ENCODE data around the gene CERK.
"Not testable (repeated sequence)": the region's sequence is repeated elsewhere in the genome, so short reads cannot be mapped to it uniquely, and the experiment has no call there.

The CERK gene, protein sequence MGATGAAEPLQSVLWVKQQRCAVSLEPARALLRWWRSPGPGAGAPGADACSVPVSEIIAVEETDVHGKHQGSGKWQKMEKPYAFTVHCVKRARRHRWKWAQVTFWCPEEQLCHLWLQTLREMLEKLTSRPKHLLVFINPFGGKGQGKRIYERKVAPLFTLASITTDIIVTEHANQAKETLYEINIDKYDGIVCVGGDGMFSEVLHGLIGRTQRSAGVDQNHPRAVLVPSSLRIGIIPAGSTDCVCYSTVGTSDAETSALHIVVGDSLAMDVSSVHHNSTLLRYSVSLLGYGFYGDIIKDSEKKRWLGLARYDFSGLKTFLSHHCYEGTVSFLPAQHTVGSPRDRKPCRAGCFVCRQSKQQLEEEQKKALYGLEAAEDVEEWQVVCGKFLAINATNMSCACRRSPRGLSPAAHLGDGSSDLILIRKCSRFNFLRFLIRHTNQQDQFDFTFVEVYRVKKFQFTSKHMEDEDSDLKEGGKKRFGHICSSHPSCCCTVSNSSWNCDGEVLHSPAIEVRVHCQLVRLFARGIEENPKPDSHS

DNA sequence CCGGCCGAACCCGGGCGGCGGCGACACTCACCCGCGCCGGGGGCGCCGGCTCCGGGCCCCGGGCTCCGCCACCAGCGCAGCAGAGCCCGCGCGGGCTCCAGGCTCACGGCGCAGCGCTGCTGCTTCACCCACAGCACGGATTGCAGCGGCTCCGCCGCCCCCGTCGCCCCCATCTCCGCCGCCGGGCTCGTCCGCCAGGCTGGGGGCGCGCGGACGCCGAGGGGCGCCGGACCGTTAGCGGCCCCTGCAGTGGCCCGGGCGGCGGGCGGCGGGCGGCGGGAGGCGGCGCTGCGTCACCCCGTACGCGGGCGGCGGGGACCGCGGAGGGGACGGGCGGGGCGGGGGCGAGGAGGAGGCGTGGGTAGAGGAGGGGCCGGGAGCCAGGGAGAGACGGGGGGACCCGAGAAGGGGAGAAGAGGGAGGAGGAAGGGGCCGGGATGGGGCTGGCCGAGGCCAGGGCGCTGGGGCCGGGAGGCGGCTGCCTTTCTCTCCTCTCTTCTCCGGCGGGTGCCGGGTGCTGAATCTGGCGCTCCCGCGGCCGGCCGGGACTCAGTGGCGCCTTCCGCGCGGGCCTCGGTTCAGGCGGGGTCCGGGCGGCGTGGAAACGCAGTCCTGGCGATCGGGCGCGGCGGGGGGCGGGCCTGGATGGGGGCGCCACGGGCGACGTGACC, at the start of gene CERK:
Gene CERK (minus strand): TSS at position 277 of the 671 bp plus-strand sequence. CDS start 104 bp downstream, at position 173.
- in situ Hi-C loops (cut with HindIII; ENCODE audit: low sequenced_read_pairs): no loop called here

DNA sequence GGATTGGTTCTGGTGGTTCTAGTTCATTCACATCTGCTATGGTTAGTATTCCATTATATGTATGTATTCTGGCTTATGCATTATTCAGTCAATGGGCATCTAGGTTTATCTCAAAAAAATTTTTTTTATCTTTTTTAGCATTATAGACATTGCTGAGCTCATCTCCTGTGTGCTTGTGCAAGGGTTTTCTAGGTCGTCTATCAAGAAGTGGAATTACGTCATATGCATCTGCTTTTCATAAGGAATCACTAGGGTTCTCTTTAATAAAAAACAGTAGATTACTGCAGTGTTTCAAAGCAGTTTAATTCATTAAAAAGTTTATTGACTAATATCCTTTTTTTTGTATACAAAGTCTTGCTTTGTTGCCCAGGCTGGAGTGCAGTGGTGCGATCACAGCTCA, 45.7 kb upstream of the CERK start:
- in situ Hi-C loops (cut with HindIII; ENCODE audit: low sequenced_read_pairs): no loop called here

DNA sequence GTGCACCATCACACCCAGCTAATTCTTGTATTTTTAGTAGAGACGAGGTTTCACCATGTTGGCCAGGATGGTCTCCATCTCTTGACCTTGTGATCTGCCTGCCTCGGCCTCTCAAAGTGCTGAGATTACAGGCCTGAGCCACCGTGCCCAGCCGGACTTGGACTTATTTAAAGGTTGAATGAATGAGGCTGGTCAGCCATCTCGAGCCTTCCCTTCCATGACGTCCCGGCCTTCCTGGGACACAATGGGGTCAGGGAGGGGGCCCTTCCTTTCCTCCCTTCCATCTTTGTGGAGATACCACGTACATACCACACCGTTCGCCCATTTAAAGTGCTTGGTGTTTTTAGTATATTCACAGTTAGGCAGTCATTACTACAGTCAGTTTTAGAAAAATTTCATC, 44.1 kb upstream of the CERK start:
- in situ Hi-C loops (cut with HindIII; ENCODE audit: low sequenced_read_pairs): not testable (repeated sequence)

DNA sequence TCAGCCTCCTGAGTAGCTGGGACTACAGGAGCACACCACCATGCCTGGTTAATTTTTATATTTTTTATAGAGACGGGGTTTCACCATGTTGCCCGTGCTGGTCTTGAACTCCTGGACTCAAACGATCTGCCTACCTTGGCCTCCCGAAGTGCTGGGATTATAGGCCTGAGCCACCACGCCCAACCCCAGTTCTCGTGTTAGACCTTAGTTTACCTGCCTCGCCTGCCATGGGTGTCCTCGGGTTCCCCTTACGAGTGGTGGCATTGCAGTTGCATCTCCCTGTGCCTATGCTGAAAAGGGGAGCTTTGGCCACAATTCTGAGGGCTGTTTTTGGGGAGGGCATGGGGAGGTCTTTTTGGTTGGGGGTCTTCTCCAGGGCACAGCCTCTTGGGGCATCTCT, 43.2 kb upstream of the CERK start:
- in situ Hi-C loops (cut with HindIII; ENCODE audit: low sequenced_read_pairs): no loop called here

DNA sequence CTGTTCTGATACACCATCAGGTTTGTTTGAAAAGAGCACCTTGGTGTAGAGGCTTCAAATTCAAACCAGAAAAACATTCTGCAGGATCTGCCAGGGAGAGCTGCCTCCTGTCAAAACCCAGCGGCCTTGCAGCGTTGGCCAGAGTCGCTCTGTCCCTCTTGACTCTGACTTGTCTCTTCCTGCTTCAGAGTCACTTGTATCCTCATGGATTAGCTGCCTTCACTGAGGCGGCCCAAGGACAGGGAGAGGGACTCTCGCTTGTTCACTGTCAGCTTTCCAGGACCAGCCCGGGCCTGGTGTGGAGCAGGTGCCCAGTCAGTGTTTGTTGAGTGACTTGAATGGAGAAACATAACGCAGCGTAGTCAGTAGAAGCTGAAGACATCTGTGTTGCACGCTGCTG, 42.4 kb upstream of the CERK start:
- in situ Hi-C loops (cut with HindIII; ENCODE audit: low sequenced_read_pairs): no loop called here

DNA sequence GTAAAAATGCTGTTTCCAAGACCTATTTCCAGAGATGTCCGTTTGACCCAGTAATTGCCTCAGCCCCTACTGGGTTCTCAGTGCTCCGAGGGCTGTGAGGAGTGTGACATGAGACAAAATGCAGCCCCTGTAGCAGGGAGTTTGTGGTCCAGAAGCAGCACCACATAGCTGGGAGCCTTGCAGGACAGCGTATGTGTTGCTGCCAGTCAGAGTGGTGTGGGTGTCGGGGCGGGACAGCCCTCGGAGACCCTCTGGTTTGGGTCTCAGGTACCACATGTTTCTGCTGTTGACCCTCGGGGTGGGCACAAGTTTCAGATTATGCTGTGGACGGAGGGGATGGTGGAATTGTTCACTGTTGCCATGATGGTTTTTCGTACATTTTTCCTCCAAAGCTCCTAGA, 41.6 kb upstream of the CERK start:
- in situ Hi-C loops (cut with HindIII; ENCODE audit: low sequenced_read_pairs): no loop called here

DNA sequence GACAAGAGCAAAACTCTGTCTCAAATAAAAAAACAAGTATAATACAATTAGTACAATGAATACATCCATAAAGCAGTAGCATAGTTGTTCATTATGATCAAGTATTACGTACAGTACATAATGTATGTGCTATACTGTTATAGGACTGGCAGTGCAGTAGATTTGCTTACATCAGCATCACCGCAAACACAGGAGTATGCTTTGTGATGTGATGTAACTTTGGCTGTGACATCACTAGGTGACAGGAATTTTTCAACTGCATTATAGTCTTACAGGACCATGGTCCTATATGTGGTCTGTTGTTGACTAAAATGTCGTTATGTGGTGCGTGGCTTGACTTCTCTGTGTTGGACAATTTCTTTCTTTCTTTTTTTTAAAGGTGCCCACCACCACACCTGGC, 41.0 kb upstream of the CERK start:
- in situ Hi-C loops (cut with HindIII; ENCODE audit: low sequenced_read_pairs): no loop called here

DNA sequence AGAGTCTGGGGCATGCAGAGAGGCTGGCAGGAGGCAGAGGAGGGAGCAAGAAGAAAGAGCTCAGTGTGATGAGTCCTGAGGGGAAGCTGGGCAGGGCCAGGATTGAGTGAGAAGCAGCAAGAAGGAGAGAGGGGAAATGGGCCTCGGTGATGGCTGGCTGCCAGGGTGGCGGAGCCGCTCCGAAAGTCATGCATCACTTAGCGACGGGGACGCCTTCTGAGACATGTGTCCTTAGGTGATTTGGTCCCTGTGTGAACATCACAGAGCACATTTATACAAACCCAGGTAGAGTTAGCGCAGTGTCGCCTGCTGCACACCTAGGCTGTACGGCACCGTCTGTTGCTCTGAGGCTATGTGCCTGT, 39.5 kb upstream of the CERK start:
- in situ Hi-C loops (cut with HindIII; ENCODE audit: low sequenced_read_pairs): no loop called here

DNA sequence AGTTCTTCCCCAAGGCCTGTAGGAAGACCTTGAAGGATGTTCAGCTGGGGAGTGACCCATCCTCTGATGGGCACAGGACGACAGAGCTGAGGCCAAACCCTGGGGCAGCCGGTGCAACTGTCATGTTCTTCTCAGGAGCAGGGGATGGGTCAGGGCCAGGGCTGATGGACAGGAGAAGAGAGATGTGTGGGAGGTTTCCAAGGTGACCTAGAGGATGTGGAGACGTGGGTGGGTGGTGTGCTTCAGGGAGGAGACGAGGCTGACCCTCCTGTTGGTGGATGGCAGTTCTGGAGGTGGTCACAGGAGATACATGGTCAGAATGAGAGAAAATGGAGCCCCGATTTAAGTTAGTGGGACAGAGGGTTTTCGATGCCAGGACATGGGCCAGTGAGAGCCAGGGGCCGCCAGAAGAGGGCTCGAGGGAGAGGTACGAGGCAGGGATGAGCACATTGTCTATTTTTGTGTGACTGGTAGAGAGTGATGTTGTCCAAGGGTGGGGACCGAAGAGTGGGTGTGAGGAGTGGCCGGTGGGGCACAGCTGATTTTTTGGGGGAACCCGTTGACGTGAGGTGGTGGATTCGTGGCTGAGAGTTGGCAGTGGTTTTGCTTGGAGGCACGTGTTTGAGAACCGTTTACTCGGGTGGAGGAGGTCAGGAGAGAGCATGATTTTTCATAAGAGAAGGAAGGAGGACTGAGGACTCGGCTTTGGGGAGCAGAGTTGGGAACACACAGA, 39.0 kb upstream of the CERK start:
- in situ Hi-C loops (cut with HindIII; ENCODE audit: low sequenced_read_pairs): no loop called here

DNA sequence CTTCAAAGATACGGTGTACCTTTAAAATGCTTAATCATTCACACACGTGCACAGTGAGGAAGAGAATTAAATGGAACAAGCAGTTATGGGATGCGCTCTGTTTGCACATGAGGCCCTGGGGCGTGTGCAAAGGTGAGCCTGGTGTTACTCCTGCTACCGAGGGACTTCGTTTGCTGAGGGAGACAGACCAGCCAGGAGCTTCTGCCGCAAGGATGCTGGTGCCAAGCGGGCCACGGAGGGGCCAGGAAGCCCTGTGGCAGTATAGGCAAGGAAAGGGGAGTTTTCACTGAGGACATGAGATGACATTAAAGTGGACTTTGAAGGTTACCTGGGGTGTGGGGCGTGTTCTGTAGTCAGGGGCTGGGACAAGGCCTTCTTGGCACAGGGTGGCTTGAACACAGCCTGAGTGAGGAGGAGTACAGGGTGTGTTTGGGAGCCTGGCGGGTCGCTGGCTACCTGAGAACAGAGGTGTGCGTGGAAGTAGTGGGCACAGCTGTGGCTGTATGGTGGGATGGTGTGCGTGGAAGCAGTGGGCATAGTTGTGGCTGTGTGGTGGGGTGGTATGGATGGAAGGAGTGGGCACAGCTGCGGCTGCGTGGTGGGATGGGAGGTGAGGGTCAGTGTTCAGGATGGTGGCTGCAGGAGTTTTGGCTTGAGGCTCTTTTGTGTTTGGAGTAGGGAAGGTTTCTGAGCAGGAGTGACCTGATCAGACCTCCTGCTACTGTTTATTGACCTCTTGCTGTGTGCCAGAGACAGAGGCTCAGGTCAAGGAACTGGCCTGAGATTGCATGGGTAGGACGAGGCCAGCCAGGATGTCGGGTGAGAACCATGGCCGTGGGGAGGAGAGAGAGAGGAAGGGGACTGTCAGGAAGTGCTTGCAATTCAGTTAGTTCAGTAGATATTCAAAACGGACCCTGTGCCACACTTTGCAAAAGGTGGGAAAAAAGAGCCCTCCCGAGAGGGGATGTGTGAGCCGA, 38.1 kb upstream of the CERK start:
- in situ Hi-C loops (cut with HindIII; ENCODE audit: low sequenced_read_pairs): no loop called here

DNA sequence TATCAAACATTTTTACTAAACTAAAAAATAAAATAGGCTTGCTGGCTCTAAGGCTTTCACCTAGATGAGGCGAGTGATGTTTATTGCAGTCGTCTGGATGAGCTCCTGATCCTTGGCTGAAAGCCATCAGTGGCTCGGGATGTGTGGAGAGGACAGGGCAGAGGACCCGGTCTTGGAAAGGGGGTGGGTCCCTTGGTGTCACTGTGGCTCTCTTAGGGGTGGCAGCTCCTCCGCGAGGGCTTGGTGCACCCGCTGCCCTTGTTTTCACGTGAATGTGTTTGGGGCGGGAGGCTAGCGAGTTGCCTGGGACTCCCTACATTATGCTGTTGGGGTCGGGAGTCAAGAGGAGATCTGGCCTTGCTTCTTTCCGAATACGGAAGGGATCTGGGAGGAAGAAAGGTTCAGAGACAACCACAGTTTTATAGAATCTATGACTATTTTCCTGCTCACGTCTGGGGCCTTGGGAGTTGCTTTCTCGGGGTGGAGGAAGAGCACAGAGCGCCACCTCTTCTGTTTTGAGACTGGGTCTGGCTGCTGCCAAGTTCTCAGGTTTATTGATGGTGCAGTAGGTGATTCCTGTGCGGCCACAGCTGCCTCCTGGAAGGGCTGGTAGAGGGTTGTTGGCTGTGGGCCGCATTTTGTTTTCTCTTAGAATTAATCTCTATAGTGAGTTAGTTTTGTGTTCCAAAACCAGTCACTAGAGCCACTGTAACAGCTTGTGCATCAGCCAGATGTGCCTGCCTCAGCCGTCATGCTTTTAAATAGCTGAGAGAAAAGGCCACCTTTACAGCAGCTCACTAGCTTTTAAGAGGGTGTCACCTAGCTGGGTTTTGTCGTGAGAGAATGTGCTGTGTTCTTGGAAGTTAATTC, 37.2 kb upstream of the CERK start:
- in situ Hi-C loops (cut with HindIII; ENCODE audit: low sequenced_read_pairs): no loop called here

DNA sequence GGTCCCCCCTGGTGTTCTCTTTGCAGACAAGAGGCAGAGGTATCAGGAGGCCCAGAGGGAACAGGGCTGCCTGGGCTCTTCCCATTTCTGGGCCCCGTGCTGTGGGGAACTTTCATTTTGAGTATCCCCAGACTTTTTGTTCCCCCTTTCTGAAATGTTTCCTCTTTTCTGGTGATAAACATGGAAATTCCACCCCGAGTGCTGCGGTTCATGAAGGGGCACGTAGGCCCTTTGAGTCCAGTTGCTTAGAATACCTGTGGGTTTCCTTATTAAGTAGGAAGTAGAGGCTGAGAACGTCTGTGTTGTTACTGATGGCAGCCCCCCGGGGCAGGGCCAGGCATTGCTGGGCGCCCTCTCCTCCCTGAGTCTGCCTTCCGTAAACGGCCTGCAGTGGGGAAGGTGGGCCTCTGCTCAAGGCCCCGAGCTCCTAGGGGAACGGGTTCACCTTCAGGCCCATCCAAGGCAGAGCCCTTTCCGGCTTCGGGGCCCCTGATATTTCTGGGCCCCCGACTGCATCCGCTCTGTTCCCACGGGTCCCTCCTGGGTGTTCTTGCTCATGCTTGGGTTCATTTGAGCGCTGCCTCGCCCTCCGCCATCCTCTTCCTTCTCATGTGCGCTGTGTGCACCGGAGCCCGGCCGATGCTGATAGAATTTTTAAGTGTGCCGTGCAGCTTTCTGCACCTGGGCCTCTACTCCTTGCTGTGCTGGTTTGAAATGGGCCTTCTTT, 36.4 kb upstream of the CERK start:
- in situ Hi-C loops (cut with HindIII; ENCODE audit: low sequenced_read_pairs): no loop called here

DNA sequence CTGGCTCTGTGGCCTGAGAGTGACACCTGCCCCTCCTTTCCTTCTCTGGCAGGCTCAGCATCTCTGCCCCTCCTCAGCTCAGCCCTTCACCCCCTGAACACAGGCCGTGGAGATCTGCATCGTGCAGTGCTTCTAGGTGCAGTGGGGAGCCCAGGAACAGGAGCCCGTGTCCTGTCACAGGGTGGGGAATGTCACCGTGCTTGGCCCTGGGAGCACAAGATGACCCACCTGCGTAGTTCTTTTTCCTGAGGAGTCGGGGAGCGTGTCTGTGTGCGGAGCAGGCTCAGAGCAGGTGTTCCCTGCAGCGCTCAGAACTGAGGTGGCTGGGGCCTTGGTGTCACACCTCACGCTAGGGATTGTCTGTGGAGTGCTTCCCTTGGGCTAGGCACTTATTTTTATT, 35.0 kb upstream of the CERK start:
- in situ Hi-C loops (cut with HindIII; ENCODE audit: low sequenced_read_pairs): no loop called here

DNA sequence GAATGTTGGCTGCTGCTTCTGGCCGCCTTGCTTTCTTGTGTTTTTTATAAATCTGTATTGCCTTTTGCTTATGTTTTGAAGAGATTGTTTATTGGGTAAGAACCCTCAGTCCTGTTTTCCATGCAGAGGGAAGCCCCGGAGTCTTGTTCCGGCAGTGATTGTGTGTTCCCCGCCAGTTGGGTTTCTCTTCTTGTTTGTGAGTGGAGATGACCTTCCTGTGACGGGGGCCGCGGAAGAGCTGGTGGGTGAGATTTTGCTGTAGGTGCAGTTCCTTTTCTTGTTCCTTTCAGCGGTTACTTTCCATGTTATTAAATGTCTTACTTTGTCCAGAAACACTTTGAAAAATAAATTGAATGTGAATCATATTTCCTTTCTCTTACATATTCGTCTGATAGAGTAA, 32.7 kb upstream of the CERK start:
- in situ Hi-C loops (cut with HindIII; ENCODE audit: low sequenced_read_pairs): no loop called here

DNA sequence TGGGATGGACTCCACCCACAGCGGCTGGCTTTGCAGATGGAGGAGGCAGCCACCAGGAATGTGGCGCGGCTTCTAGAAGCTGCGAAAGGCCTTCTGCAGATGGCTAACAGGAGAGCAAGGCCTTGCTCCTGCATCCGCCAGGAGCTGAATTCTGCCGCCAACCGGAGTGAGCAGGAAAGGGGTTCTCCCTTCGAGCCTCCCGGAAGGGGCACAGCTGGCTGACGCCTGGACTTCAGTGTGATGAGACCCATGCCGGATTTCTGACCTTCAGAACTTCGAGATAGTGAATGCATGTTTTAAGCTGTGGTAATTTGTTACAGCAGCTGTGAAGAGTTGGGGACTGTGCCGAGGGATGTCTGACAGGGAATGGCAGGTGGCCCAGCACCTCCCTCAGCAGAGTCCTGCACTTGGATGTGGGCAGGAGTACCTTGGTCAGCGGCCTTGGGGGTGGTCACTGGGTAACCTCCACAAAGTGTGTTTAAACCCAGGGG, 32.1 kb upstream of the CERK start:
- in situ Hi-C loops (cut with HindIII; ENCODE audit: low sequenced_read_pairs): no loop called here

DNA sequence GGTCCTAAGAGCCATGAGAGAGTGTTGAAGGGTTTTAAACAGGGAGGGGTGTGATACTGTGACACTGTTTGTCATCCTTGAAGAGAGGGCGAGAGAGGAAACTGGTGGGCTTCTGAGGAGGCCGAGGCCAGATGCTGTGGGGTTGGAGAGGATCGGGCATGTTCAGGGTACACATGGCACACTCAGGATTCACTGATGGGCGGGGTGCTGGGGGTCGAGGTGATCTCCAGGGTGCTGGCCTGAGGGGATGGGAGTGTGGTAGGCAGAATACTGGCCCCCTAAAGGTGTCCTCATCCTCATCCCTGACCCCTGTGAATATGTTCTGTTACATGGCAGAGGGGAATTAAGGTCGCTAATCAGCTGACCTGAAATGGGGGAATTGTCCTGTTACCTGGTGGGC, 31.7 kb upstream of the CERK start:
- in situ Hi-C loops (cut with HindIII; ENCODE audit: low sequenced_read_pairs): no loop called here

DNA sequence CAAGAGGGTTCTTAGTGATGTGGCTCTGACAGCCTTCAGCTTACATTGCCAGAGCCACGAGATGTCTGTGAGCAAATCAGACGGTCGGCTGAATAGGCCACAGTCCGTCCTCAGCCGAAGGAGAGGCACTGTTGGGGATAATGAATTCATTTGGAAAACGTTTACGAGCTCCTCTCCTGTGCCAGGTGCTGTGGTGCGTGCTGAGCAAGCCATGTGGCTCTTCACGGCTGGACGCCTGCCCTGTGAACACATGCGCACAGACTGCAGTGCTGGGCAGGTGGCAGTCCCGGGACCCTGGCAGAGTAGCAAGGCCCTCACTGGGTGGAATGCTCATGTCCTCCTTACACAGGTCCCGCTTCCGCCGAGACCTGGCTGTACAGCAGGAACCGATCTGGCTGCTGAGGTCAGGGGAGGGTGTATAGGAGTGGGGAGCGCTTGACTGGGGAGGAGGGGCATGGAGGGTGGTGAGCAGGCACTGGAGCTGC, 31.2 kb upstream of the CERK start:
- in situ Hi-C loops (cut with HindIII; ENCODE audit: low sequenced_read_pairs): no loop called here

DNA sequence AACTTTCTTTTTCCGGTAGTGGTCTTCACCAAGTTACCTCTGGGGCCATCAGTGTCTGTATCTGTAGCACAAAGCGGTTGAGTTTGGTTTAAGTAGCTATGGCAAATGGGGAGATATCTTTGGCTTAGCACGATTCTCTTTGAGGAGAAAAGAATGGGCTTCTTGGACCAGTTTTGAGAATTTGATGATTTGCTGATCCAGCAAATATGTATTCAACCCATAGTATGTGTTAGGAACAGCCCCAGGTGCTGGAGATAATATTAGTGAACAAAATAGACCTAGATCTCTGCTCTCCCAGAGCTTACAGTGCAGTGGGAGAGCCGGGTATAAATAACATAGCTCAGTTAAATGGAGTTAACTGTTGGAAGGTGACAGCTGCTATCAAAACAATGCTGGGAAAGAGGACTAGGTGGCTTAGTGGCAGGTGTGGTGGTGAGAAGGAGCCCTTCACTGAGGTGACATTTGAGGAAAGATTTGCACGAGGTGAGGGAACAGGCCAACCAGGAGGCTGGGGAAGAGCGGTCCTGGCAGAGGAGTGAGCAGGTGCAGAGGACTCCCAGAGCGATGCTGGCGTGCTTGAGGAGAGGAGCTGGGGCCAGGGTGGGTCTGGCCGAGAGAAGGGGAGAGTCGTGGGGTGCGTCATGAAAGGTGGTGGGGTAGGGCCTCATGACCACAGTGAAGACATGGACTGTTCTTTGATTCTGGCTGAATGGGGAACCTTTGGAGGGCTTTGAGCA, 29.4 kb upstream of the CERK start:
- in situ Hi-C loops (cut with HindIII; ENCODE audit: low sequenced_read_pairs): no loop called here

Measured in endothelial cell of hepatic sinusoid (primary cell).